ENCODE measurements around the gene SORCS3. TPM values are rescaled to one million over a fixed set of nuclear protein-coding genes. Genes with fewer than 3 reads are reported as not detected.

The SORCS3 gene
- total RNA-seq, 1 donor from 2014 or later: not detected

DNA sequence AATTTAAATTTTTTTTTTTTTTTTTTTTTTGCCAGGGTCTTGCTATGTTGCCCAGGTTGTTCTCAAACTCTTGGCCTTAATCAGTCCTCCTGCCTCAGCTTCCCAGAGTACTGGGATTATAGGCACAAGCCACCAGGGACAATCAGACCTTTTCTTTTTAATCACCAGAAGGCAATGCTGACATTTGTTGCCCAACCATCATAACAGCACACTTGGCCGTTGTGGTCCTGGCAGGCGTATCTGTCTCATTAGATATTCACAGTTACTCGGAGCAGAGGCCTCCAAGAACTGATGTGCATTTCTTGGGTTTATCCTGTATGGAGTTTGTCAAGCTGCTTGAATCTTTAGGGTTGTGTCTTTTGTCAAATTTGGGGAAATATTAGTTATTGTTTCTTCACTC lies 100.0 kb downstream of the SORCS3 start:
- Histone ChIP-seq H3K4me1 (no peaks in the 10 kb centered on the region), H3K4me3 (no peak overlapping the region), H3K27ac (no peak overlapping the region), H3K36me3 (no peaks in the 10 kb centered on the region), H3K27me3 (no peaks in the 10 kb centered on the region), H3K9me3 (no peaks in the 10 kb centered on the region)
- intact Hi-C loops (cut with DNase I): no loop called here
- DNase-seq (no peak), ATAC-seq (no peak)
- TF ChIP-seq, protein P1, sequence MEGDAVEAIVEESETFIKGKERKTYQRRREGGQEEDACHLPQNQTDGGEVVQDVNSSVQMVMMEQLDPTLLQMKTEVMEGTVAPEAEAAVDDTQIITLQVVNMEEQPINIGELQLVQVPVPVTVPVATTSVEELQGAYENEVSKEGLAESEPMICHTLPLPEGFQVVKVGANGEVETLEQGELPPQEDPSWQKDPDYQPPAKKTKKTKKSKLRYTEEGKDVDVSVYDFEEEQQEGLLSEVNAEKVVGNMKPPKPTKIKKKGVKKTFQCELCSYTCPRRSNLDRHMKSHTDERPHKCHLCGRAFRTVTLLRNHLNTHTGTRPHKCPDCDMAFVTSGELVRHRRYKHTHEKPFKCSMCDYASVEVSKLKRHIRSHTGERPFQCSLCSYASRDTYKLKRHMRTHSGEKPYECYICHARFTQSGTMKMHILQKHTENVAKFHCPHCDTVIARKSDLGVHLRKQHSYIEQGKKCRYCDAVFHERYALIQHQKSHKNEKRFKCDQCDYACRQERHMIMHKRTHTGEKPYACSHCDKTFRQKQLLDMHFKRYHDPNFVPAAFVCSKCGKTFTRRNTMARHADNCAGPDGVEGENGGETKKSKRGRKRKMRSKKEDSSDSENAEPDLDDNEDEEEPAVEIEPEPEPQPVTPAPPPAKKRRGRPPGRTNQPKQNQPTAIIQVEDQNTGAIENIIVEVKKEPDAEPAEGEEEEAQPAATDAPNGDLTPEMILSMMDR (IDR thresholded peaks at IDR 0.05): no peak

DNA sequence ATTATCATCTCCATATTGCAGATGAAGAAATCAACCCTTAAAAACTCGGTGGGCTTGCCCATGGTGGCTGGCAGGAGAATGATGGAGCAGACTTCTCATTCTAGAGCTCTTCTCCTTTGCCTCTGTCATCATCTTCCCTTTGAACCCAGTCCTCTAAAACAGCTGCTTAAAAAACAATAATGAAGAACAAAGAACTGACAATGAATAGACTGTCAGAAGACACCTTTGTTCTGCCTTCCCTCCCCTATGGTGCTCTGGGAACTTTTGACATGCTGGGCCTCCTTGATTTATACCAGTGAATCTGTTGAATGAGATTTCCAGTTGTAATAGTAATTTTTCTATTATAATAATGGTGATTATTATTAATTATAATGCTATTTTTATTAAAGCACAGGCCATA lies 103.0 kb downstream of the SORCS3 start:
- DNase-seq: no peak
- Histone ChIP-seq H3K27ac (no peak overlapping the region), H3K4me3 (no peak overlapping the region), H3K4me1 (no peaks in the 10 kb centered on the region), H3K36me3 (no peaks in the 10 kb centered on the region), H3K27me3 (no peaks in the 10 kb centered on the region), H3K9me3 (no peaks in the 10 kb centered on the region)
- TF ChIP-seq, protein P1 (IDR thresholded peaks at IDR 0.05): no peak
- ATAC-seq: no peak
- intact Hi-C loops (cut with DNase I): no loop called here

DNA sequence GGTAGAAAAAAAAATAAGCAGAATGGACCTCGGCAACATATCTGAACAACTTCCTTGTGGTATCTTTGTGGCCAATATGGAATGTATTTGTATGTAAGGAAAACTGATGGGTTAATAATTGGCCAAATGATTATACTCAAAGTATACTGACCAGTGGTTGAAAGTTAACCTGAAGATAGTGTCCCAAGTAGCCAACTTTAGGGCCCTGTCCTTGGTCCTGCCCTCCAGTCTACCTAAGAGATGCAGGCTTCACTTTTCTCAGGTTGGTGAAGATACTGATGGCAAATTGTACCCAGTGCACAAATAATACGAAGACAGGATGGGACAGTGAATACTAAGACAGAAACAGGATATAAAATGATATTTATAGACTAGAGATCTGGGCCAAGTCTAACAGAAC lies 109.2 kb downstream of the SORCS3 start:
- Histone ChIP-seq H3K27ac (no peak overlapping the region), H3K27me3 (no peaks in the 10 kb centered on the region), H3K36me3 (no peaks in the 10 kb centered on the region), H3K4me1 (no peaks in the 10 kb centered on the region), H3K4me3 (no peak overlapping the region), H3K9me3 (no peaks in the 10 kb centered on the region)
- TF ChIP-seq, protein P1 (IDR thresholded peaks at IDR 0.05): no peak
- DNase-seq: no peak
- no peak for ATAC-seq
- intact Hi-C loops (cut with DNase I): no loop called here

DNA sequence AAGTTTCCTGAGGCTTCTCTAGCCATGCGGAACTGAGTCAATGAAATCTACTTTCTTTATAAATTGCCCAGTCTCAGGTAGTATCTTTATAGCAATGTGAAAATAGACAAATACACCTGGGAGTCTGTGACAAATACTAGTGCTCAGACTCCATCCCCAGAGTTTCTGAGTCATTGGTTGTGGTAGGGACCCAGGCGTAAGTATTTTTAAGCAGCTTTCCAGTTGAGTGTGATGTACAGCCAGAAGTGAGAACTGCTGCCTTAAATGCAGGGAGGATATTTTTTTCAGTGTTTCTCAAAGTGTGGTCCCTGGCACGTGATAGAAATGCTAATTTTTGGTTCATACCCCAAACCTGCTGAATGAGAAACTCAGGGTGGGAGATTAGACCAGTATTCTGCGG lies 121.7 kb downstream of the SORCS3 start:
- H3K27me3 ChIP-seq: no peaks in the 10 kb centered on the region
- intact Hi-C loops (cut with DNase I): no loop called here
- H3K36me3 ChIP-seq: no peaks in the 10 kb centered on the region
- TF ChIP-seq, protein P1 (IDR thresholded peaks at IDR 0.05): no peak
- no peak overlapping the region for H3K4me3 ChIP-seq
- ATAC-seq (no peak), DNase-seq (no peak)
- H3K4me1 ChIP-seq: no peaks in the 10 kb centered on the region
- no peak overlapping the region for H3K27ac ChIP-seq
- H3K9me3 ChIP-seq: no peaks in the 10 kb centered on the region

DNA sequence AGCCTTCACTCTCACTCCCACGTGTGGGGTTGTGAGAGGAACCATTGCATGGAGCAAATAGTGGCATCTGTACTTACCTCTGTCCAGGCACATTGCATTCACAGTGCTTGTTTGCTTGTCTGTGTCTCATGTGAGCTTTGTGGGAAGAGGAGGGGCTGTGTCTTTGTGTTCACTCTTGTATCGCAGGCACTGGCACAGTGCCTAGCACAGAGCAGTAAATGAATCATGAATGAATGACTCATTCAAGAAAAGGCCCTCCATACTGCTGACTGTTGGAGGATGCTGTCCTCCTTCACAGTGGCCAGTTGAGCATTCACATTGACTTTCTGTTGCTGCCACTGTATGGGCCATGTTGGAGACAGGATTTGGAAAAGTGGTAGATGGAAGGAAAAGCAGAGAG lies 125.3 kb downstream of the SORCS3 start:
- TF ChIP-seq, protein P1 (IDR thresholded peaks at IDR 0.05): no peak
- H3K4me3 ChIP-seq: no peak overlapping the region
- DNase-seq (no peak), ATAC-seq (peak; percentile 26)
- no peaks in the 10 kb centered on the region for H3K4me1 ChIP-seq
- H3K9me3 ChIP-seq: no peaks in the 10 kb centered on the region
- H3K36me3 ChIP-seq: no peaks in the 10 kb centered on the region
- intact Hi-C loops (cut with DNase I): no loop called here
- no peaks in the 10 kb centered on the region for H3K27me3 ChIP-seq
- no peak overlapping the region for H3K27ac ChIP-seq

DNA sequence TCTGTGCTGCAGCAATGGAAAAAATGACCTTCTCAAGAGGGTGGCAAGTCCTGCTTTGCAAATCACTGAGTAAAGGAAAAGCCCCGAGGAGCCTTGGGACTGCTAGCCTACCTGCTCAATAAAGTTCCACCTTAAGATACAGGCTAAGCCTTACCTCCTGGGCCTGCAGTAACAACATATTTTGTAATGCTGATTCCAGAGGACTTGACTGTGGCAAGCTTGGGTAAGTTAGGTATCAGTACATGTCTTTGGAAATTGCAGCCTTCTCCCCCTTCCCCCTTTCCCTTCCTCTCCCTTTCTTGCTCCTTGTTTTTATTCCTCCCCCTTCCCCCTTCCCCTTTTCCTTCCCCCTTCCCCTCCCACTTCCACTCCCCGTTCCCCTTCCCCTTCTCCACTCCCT lies 126.2 kb downstream of the SORCS3 start:
- no peaks in the 10 kb centered on the region for H3K4me1 ChIP-seq
- DNase-seq (no peak), ATAC-seq (peak; percentile 39)
- H3K4me3 ChIP-seq: no peak overlapping the region
- no peaks in the 10 kb centered on the region for H3K9me3 ChIP-seq
- H3K36me3 ChIP-seq: no peaks in the 10 kb centered on the region
- intact Hi-C loops (cut with DNase I): no loop called here
- TF ChIP-seq, protein P1 (IDR thresholded peaks at IDR 0.05): no peak
- H3K27ac ChIP-seq: no peak overlapping the region
- no peaks in the 10 kb centered on the region for H3K27me3 ChIP-seq
